ENCODE results near the gene KCNAB2.

DNA sequence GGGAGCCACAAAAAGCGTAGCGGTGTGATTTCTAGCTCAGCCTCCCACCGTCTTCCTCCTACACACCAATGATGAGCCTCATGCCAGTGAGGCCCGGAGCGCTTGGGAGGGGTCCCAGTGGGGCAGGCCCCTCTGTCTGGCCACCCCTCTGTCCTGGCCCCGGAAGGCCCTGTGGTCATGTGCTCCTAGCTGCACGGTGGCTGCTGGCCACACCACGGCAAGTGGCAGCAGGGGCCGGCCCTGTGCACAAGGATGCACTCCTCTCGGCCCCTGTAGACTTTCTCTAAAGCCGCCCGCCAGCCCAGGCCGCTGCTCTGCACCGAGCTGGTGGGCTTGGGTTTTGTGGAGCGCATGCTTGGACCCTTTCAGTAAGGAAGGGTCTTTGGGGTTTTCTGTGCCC is 53.6 kb downstream of the KCNAB2 start:
- TF ChIP-seq, protein P1, sequence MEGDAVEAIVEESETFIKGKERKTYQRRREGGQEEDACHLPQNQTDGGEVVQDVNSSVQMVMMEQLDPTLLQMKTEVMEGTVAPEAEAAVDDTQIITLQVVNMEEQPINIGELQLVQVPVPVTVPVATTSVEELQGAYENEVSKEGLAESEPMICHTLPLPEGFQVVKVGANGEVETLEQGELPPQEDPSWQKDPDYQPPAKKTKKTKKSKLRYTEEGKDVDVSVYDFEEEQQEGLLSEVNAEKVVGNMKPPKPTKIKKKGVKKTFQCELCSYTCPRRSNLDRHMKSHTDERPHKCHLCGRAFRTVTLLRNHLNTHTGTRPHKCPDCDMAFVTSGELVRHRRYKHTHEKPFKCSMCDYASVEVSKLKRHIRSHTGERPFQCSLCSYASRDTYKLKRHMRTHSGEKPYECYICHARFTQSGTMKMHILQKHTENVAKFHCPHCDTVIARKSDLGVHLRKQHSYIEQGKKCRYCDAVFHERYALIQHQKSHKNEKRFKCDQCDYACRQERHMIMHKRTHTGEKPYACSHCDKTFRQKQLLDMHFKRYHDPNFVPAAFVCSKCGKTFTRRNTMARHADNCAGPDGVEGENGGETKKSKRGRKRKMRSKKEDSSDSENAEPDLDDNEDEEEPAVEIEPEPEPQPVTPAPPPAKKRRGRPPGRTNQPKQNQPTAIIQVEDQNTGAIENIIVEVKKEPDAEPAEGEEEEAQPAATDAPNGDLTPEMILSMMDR (IDR thresholded peaks at IDR 0.05) = no peak
- no peak for TF ChIP-seq EZH2 (IDR thresholded peaks at IDR 0.05; ENCODE audit: borderline replicate concordance, insufficient read depth, low read depth, low read length, poor library complexity, severe bottlenecking)
